ENCODE data around the gene AOPEP.

Gene AOPEP

DNA sequence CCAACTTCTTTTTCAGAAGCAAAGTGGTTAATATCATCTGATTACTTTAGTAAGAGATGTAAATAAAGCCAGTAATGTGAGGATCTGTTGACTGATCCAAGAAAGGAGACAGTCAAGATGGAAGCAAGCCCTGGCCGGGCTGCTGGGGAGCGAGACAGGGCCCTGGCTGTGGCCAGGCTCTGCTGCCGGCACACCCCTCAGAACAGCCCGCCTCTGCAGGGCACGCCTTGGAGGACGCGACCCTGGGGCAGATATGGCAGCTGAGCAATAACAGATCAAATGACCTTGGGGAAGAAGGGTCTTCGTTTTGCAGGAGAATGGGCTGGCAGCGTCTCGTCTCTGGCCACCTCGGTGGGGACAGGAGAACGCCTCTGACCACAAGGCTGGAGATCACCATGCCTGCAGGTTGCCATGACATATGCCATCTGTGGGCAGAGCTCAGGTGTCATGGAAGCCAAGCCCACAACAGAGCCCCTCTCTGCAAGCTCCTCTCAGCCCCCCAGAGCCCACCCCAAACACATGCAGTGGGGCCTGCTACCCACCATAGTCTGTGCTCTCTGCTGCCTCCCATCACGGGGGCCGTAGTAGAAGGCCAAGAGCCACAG is 384.5 kb downstream of the AOPEP start:
- H3K9me3 ChIP-seq (replicated peaks; ENCODE audit: insufficient read depth, low read length) = no peaks in the 10 kb centered on the region
- no peak overlapping the region for H2AFZ ChIP-seq (ENCODE audit: low read length)
- H3K27me3 ChIP-seq (replicated peaks; ENCODE audit: insufficient read depth, low read length) = no peaks in the 10 kb centered on the region
- no peaks in the 10 kb centered on the region for H3F3A ChIP-seq (ENCODE audit: insufficient read depth, low read length)
- H3K4me2 ChIP-seq (ENCODE audit: low read depth, low read length) = no peak overlapping the region
- DNase-seq = no peak
- H3K27ac ChIP-seq (ENCODE audit: low read length) = no peak overlapping the region
- no peaks in the 10 kb centered on the region for H3K36me3 ChIP-seq (replicated peaks; ENCODE audit: insufficient read depth, low read length)
- H3K9me2 ChIP-seq (replicated peaks; ENCODE audit: insufficient read depth, low read length) = no peaks in the 10 kb centered on the region
- H3K9ac ChIP-seq (ENCODE audit: low read length) = no peak overlapping the region
- TF ChIP-seq EZH2 (optimal IDR thresholded peaks at IDR 0.05; ENCODE audit: low read depth, low read length) = no peak
- no peak for TF ChIP-seq EZH2phosphoT487 (IDR thresholded peaks at IDR 0.05; ENCODE audit: low read length)
- TF ChIP-seq, protein P1, sequence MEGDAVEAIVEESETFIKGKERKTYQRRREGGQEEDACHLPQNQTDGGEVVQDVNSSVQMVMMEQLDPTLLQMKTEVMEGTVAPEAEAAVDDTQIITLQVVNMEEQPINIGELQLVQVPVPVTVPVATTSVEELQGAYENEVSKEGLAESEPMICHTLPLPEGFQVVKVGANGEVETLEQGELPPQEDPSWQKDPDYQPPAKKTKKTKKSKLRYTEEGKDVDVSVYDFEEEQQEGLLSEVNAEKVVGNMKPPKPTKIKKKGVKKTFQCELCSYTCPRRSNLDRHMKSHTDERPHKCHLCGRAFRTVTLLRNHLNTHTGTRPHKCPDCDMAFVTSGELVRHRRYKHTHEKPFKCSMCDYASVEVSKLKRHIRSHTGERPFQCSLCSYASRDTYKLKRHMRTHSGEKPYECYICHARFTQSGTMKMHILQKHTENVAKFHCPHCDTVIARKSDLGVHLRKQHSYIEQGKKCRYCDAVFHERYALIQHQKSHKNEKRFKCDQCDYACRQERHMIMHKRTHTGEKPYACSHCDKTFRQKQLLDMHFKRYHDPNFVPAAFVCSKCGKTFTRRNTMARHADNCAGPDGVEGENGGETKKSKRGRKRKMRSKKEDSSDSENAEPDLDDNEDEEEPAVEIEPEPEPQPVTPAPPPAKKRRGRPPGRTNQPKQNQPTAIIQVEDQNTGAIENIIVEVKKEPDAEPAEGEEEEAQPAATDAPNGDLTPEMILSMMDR (IDR thresholded peaks at IDR 0.05; ENCODE audit: low read length) = no peak
- H4K20me1 ChIP-seq (ENCODE audit: insufficient read depth, low read length) = no peaks in the 10 kb centered on the region
- H3K4me3 ChIP-seq (ENCODE audit: low read length) = no peak overlapping the region
- H3K79me2 ChIP-seq (ENCODE audit: low read length) = no peaks in the 10 kb centered on the region
- H3K4me1 ChIP-seq (ENCODE audit: low read length) = no peaks in the 10 kb centered on the region

DNA sequence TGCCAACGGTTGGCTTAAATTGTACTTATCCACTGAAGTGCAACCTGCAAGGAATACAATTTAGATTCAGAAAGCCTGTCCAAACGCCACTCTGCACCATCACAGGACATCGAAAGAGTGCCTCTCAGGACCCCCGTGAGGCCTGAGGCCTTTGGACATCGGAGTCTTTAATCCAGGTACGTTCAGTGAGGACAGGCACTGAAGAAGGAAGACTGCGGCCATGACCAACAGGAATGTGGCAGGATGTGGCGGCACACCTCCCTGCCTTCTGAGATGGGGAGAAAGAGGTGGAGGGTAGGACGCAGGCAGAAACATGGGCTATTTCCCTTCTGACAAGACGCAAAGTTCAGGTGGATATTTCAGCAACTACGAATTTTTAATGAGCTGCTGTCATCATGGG is 385.2 kb downstream of the AOPEP start:
- Histone ChIP-seq H3K4me2 (ENCODE audit: low read depth, low read length) (no peak overlapping the region), H3K27ac (ENCODE audit: low read length) (no peak overlapping the region), H3K4me1 (ENCODE audit: low read length) (no peaks in the 10 kb centered on the region), H4K20me1 (ENCODE audit: insufficient read depth, low read length) (no peaks in the 10 kb centered on the region), H3F3A (ENCODE audit: insufficient read depth, low read length) (no peaks in the 10 kb centered on the region), H3K36me3 (replicated peaks; ENCODE audit: insufficient read depth, low read length) (no peaks in the 10 kb centered on the region), H3K9me3 (replicated peaks; ENCODE audit: insufficient read depth, low read length) (no peaks in the 10 kb centered on the region), H2AFZ (ENCODE audit: low read length) (no peak overlapping the region), H3K9me2 (replicated peaks; ENCODE audit: insufficient read depth, low read length) (no peaks in the 10 kb centered on the region), H3K9ac (ENCODE audit: low read length) (no peak overlapping the region), H3K4me3 (ENCODE audit: low read length) (no peak overlapping the region), H3K27me3 (replicated peaks; ENCODE audit: insufficient read depth, low read length) (no peaks in the 10 kb centered on the region), H3K79me2 (ENCODE audit: low read length) (no peaks in the 10 kb centered on the region)
- TF ChIP-seq EZH2 (optimal IDR thresholded peaks at IDR 0.05; ENCODE audit: low read depth, low read length) = no peak
- TF ChIP-seq EZH2phosphoT487 (IDR thresholded peaks at IDR 0.05; ENCODE audit: low read length) = no peak
- DNase-seq = no peak

DNA sequence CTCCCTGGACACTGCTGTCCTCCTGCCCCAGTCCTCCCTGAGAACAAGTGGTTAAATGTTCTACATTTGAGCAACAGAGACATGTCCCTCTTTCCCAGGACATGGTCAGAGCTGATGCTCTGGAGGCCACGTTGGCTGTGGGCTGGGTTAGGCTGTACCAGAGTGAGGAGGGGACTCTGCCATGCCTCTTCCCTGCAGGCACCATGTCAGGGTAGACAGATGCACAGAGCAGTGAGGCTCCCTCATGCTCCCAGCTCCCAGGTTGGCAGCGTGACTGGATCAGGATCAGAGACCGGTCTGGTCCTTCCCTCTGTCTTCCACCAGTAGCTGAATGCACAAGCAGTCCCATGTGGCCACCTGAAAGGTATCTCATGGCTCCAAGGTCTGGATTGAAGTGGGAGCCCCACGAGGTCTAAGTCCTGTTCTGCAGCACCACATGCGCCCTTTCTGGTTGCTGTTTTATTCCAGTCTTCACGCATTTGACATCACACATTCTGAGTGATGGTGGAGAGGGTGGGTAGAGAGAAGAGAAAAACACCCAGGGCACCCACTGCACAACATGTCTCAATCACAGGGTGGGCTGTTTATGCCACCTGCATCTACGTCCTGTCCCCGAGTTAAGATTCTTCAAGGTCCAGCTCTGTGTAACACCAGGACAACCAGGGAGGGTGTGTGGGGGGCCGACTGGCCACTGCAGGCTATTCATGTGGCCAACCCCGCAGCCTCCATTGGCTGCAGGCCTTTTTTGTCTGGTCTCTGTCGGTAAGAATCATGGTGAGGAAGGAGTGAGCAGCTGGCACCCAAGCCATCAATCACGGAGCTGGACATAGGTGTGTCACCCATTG is 386.2 kb downstream of the AOPEP start:
- no peak for TF ChIP-seq EZH2 (optimal IDR thresholded peaks at IDR 0.05; ENCODE audit: low read depth, low read length)
- TF ChIP-seq EZH2phosphoT487 (IDR thresholded peaks at IDR 0.05; ENCODE audit: low read length) = no peak
- TF ChIP-seq, protein P1 (IDR thresholded peaks at IDR 0.05; ENCODE audit: low read length) = no peak
- H3K27me3 ChIP-seq (replicated peaks; ENCODE audit: insufficient read depth, low read length) = no peaks in the 10 kb centered on the region
- H3K4me3 ChIP-seq (ENCODE audit: low read length) = no peak overlapping the region
- H3K36me3 ChIP-seq (replicated peaks; ENCODE audit: insufficient read depth, low read length) = no peaks in the 10 kb centered on the region
- H3K4me2 ChIP-seq (ENCODE audit: low read depth, low read length) = no peak overlapping the region
- H2AFZ ChIP-seq (ENCODE audit: low read length) = no peak overlapping the region
- H3K9ac ChIP-seq (ENCODE audit: low read length) = no peak overlapping the region
- H4K20me1 ChIP-seq (ENCODE audit: insufficient read depth, low read length) = no peaks in the 10 kb centered on the region
- no peaks in the 10 kb centered on the region for H3K9me3 ChIP-seq (replicated peaks; ENCODE audit: insufficient read depth, low read length)
- H3F3A ChIP-seq (ENCODE audit: insufficient read depth, low read length) = no peaks in the 10 kb centered on the region
- DNase-seq = no peak
- H3K27ac ChIP-seq (ENCODE audit: low read length) = no peak overlapping the region
- H3K9me2 ChIP-seq (replicated peaks; ENCODE audit: insufficient read depth, low read length) = no peaks in the 10 kb centered on the region
- no peaks in the 10 kb centered on the region for H3K79me2 ChIP-seq (ENCODE audit: low read length)
- H3K4me1 ChIP-seq (ENCODE audit: low read length) = no peaks in the 10 kb centered on the region

DNA sequence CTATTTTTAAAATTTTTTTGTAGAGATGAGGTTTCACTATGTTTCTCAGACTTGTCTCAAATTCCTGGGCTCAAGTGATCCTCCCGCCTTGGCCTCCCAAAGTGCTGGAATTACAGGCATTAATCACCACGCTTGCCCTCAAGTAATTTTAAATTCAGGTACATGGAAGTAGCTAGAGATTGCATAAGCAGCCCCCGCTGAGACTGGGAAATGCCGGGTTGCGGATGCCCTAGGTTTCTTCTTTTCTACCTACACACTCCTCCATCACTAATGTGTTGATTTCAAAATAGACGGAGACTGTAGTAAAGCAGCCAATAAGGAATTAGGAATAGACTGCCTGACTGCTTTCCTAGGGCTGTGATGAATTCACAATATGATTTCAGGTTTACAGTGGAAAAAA is 388.6 kb downstream of the AOPEP start:
- Histone ChIP-seq H2AFZ (ENCODE audit: low read length) (no peak overlapping the region), H3K9ac (ENCODE audit: low read length) (no peak overlapping the region), H3F3A (ENCODE audit: insufficient read depth, low read length) (no peaks in the 10 kb centered on the region), H4K20me1 (ENCODE audit: insufficient read depth, low read length) (no peaks in the 10 kb centered on the region), H3K9me3 (replicated peaks; ENCODE audit: insufficient read depth, low read length) (no peaks in the 10 kb centered on the region), H3K4me1 (ENCODE audit: low read length) (no peaks in the 10 kb centered on the region), H3K4me2 (ENCODE audit: low read depth, low read length) (no peak overlapping the region), H3K9me2 (replicated peaks; ENCODE audit: insufficient read depth, low read length) (no peaks in the 10 kb centered on the region), H3K27me3 (replicated peaks; ENCODE audit: insufficient read depth, low read length) (no peaks in the 10 kb centered on the region), H3K4me3 (ENCODE audit: low read length) (no peak overlapping the region), H3K27ac (ENCODE audit: low read length) (no peak overlapping the region), H3K79me2 (ENCODE audit: low read length) (no peaks in the 10 kb centered on the region), H3K36me3 (replicated peaks; ENCODE audit: insufficient read depth, low read length) (no peaks in the 10 kb centered on the region)
- TF ChIP-seq EZH2 (optimal IDR thresholded peaks at IDR 0.05; ENCODE audit: low read depth, low read length) = no peak
- TF ChIP-seq, protein P1 (IDR thresholded peaks at IDR 0.05; ENCODE audit: low read length) = no peak
- TF ChIP-seq EZH2phosphoT487 (IDR thresholded peaks at IDR 0.05; ENCODE audit: low read length) = no peak
- DNase-seq = no peak

Data from MM.1S (cell line).